Suppressor macrophage (primary cell): ENCODE results near the gene ADK.

Experiments used
- DNase-seq, 4 experiments: peaks; one replicate each; pipeline ENCODE4 v3.0.0-alpha.2; 2020 to 2022

ADK gene

DNA sequence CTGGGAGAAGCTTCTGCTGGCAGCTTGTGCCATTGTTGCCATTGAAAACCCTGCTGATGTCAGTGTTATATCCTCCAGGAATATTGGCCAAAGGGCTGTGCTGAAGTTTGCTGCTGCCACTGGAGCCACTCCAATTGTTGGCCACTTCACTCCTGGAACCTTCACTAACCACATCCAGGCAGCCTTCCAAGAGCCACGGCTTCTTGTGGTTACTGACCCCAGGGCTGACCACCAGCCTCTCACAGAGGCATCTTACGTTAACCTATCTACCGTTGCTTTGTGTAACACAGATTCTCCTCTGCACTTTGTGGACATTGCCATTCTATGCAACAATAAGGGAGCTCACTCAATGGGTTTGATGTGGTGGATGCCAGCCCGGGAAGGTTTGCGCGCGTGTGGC lies 220.7 kb downstream of the ADK start:
- DNase-seq = no peak

DNA sequence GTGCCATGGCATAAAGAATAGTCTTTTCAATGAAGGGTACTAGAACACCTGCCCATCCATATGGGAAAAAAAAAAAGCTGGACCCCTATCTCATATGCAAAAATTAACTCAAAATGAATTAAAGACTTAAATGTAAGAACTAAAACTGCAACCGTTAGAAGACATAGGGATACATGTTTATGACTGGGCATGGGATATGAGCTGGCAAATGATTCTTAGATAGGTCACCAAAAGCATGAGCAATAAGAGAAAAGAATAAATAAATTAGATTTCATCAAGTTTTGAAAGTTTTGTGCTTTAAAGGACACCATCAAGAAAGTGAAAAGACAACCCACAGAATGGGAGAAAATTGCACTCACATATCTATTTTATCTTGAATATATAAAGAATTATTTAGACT lies 222.0 kb downstream of the ADK start:
- no peak for DNase-seq

DNA sequence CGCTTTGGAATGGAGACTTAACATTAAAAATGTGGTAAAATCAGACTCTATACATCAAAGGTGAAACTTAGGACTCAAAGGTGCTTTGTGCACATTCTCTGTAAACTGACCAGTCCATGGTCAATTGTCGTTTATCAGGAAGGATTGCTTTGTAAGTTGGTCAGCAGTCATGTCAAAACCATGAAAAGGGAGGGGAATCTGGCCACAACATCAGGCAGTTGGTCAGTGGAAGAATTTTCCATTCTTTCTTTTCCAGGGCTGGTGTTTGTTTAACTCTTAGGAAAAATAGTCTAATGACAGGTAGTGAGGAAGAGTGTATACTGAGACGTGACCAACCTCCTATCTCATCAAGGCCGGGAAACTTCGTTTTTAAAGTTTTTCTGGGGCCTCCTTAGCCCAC lies 226.5 kb downstream of the ADK start:
- no peak for DNase-seq

DNA sequence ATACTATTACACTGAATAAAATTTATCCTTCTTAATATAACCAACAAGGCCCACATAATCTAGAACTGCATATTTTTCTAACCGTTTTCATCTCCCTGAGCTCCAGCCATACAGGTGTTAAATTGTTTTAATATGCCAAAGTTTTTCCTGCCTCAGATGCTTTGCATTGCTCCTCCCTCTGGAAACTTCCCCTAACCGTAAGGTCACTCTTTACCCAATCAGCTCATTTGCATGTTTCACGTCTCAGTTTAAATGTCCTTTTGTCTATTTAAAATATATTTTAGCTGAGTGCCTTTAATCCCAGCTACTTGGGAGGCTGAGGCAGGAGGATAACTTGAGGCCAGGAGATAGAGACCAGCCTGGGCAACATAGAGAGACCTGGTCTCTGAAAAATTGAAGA lies 228.5 kb downstream of the ADK start:
- DNase-seq = no peak

DNA sequence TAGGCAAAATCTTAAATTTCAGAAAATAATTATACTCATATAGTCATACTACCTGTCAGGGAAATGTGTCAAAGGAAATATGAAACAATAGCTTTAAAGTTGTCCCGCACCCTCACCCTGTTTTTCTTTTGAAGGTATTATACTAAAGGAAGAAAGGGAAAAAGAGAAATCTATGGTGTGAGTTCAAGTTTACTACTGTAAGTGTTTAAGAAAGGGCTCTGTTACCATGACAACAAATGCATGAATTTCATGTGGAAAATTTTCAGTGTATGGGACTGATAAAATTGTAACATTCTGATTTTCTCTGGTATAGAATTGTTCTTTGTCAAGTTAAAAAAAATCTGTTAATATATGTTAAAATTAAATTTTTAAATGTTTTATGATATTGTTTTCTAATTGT lies 229.8 kb downstream of the ADK start:
- no peak for DNase-seq

DNA sequence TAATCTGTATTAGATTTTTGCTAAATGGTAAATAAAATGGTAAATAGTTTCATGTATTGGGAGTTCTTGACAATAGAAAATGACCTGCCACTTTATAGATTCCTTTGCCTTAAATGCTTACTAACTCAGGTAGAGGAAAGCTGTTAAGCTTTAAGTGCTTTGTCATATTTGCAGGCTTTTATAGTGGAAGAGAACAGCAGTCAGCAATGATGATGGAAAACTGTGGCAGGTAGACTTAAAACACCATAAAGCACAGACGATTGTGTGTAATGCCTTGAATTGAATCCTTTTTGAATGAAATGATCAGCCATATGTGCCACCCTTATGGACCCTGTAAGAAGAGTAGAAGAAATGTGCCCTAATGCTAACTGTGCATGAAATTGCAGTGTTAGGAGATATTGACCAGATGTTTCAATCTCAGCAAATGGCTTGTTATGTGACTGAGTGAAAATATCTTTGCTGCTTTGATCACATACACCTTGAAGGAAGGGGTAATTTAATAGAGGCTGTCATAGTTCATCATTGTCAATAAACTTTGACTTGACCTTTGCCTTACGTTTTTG lies 230.4 kb downstream of the ADK start:
- no peak for DNase-seq

DNA sequence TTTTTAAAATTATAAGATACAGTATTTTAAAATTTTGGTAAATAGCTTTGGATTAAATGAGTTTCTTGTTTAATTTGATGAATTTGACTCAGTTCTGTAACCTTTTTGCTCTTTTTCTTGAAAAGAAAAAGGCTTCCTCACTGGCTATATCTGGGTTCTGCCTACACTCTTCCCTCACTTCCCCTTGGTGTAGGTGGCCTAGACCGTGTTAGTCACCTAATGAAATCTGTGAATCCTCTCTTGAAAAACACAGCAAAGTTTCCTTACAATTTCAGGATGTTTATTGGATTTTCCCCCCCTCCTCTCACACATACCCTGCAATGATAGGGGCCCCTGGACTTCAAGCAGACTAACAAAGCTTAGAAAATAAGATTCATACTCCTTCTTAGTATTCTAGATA lies 231.6 kb downstream of the ADK start:
- DNase-seq = peak; percentile 33 to 77 (median 67)

DNA sequence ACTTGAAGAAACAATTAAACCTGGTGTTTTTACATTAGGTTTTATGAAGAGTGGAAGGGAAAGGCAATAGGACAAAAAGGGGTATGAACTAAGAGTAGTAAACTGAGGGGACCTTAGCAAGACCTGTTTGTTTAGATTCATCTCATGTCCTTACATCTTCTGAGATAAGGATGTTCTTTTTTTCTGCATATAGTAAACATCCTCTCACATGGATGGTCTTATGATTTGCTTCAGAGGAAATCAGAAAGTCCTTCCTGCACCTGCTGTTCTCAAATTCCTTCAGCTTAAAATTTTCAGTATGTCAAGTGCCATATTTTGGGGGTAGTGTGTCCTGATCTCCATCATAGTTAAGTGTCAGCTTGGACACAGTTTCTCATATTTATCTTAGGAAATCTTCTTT lies 232.6 kb downstream of the ADK start:
- DNase-seq = no peak

DNA sequence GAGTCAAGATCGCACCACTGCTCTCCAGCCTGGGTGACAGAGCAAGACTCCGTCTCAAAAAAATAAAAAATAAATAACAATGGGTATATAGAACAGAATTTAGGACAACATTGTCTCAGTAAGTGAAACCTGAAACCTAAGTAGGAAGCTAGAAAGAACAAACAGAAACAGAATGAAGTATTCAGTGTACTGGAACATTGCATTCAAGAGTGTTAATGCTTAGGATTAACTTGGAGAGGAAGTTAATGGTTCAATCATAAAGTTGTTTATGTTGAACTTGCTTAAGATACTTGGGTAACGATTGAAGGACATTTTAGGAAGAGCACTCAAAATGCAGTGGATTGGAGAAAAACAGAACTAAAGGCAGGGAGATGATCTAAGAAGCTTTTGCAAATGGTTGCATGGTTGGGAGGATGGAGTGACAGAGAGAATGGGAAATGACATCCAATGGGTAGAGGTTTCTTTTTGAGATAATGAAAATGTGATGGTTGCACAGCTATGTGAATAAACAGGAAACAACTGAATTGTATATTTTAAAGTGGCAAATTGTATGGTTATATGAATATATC lies 233.7 kb downstream of the ADK start:
- peak; percentile 31 to 70 (median 57) for DNase-seq

DNA sequence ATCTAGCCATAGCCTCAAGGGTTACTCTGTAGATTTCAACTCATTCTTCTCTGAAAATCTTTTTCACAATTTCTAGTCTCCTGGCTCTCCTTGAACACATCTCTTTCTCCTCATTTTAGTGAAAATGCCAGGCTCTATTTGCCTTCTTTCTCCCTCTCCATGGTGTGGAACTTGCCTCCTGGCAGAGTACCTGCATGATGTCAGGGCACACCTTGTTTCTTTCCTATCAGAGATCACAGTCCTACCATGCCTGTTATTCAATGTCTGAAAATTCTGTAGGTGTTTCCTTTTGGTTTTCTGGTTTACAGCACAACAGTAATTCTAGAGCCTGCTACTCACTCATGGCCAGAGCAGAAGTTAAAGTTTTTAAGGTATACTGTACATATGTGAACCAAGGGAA lies 237.8 kb downstream of the ADK start:
- no peak for DNase-seq

DNA sequence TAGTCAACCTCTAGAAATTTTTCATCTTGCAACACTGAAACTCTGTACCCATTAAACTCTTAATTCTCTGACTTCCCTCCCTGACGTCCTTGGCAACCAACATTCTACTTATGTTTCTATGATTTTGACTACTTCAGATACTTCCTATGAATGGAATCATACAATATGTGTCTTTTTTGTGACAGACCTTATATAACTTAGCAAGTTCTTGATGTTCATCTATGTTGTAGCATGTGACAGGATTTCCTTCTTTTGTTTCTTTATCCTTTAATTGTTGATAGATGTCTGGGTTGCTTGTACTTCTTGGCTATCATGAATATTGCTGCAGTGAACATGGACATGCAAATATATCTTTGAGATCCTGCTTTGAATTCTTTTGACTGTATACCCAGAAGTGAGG lies 240.8 kb downstream of the ADK start:
- no peak for DNase-seq

DNA sequence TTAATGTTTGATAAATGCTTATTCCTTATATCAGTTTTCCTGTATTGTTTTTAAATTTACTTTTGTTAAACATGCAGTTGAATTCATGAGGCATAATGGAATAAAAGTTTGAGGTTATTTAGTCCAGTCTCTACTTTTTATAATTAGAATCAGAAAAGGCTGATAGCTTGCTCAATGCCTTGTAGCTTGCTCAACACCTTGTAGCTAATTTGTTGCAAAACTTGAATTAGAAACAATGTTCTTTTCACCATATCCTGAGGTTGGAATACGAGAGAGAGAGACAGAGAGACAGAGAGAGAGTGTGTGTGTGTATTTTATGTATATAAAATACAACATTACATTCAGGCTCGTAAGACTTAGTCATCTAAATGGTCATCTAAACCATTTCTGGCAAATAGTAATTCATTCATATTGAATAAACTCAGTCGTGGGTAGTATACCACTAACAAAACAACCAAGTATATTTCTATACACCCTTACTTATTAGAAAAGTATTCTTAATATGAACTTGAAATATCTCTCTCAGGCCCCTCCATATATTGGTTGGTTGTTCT lies 243.5 kb downstream of the ADK start:
- peak in 1 of 4 experiments; percentile 12 for DNase-seq

DNA sequence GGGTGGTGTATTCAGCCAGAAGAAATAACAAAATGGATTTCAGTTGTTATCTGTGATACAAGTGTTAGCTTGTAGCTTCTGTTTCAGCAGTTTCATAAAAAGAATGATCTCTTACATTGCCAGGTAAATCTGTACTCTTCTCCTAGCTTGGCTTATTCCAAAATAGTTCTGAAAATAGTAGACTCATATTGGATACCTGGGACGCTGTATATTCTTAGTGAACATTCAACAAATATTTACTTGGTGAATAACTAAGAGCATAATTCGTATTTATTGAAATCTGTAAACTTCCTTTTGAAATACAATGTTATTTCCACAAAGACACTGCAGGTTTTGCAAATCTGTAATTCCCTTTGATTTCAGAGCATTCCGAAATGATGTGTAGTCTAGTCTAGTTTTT lies 249.2 kb downstream of the ADK start:
- no peak for DNase-seq

DNA sequence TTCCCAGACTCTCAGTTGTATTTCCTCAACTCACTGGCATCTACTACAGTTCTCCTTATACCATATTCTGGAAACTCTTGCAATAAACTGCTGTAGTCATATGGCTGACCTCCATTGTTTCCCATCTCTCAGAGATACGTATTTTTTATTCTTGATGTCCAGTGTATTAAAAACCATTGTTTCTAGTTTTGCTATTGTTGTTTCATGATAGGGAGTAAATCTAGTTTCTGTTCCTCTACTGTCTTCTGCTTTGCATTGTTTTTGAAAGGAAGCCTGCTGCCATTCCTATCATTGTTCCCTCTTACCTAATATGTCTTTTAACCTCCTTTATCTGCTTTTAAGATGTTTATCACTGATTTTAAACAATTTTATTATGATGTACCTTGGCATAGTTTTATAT lies 255.0 kb downstream of the ADK start:
- peak in 2 of 4 experiments; percentile 22 to 37 for DNase-seq

DNA sequence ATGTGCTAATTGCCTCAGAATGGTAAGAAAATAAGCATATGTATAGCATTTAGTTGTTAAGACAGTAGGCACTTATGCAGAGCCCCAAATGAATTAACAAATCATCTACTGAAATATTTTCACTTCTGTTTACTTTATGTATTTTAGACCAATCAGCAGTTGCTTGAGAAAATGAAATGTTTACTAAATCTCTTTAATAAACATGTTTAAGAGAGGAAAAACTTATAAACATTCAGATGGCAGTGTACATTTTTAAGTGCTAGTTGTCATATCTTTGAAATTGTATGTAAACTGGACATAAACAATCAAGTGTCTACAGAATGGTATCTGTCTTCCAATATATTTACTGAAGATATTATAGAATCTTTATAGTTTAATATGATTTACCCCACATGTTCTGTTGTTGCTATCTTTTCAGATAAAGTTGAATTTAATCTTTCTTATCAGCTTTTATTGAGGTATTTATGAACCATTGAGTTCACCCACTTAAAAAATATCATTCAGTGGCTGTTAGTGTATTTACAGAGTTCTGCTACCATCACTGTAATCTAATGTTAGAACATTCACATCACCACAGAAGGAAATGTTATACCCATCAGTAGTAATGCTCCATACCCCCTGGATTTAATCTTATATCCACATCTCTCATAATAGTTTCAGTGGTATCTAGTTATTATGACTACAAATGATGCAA lies 264.3 kb downstream of the ADK start:
- no peak for DNase-seq

DNA sequence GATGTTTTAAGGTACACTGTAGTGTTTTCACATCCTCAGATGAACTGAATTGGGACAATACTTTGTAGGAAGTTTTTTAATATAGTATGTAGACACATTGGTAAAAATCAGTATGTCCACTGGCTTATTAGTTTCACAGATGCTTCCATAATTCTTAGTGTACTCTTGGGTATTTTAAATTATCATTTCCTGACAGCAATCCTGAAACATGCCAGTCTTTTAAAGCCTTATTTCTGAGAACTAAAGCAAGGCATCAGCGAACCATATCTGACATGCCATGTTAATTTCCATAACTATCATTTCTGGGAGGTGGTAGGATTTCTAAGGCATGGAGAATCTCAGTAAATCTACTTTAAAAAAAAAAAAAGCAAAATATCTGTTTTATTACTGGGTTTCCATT lies 266.4 kb downstream of the ADK start:
- no peak for DNase-seq

DNA sequence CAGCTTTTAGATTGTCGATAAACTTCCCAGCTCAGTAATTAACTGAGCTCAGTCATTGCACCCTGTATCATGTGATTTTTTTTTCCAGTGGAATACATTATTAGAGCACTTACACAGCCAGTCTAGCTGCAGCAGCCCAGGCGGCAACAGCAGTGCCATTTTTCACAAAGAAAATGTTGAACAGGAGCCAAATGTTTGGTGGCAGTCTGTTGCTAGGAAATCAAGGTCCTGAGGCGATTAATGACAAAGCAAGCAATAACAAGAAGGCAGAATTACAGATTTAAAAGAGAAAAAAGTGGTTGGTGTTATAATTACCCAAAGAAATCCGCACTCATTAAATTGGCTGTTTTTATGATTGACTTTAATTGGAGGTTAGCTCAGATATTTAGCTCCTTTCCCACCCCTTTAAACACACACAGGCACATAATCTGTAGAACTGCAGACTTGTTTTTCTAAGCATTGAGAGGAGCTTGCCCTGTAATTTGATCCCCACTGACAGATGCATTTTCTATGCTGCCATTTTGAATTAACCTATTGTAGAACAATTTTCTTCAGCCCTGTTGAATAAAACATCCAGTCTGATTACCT lies 267.4 kb downstream of the ADK start:
- no peak for DNase-seq

DNA sequence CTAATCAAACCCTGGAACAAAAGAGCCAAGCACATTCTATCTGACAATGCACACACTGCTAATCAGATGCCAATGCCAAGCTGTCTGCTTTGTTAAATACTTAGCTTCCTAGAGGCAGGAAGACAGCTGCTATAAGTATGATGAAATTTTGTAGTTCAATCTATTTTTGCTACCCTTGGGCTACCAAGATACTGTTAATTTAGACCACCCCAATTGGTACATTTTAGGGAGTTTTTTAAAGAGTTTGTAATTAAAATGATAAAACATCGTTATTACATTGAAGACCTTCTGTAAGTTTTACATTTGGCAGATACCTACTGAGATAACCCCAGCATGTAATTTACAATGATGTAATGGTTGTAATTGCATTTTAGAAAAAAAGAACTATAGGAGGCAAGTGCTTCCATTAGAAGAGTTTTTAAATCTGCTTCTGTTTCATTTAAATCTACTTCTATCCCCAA lies 268.5 kb downstream of the ADK start:
- DNase-seq = no peak

DNA sequence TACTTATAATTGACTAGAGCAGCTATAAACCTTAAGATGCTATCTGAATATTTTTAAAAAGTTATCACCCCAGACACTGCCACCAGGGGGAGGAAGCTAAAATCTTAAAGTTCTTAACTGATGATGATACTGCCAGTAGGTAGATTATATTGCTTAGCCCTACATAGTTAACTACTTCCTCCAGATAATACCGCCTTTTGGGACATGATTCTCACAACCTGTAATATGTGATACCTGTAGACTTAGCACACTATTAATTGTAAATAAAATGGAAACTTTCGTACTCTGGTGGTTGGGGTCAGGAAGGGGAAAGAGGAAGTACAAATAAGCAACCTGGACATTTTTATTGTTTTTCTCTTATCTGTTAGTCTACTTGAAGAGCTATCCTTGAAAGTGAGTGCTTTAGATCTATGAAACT lies 268.9 kb downstream of the ADK start:
- DNase-seq = peak; percentile 15 to 23 (median 21)

DNA sequence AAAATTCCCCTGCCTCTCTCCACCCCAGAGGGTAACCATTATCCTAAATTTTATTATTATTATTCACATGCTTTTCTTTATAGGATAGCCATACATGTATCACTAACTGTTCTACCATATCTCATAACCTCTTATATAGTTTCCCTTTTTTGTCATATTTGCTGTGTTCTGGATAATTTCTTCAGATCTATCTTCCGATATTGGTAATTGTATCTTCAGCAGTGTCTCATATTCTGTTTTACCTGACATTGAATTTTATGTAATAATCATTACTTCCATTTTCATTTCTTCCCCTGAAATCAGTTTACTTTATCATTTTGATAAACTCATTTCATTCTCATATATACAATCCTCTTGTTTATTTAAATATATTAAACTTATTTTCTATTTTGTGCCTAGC lies 273.5 kb downstream of the ADK start:
- DNase-seq = no peak

DNA sequence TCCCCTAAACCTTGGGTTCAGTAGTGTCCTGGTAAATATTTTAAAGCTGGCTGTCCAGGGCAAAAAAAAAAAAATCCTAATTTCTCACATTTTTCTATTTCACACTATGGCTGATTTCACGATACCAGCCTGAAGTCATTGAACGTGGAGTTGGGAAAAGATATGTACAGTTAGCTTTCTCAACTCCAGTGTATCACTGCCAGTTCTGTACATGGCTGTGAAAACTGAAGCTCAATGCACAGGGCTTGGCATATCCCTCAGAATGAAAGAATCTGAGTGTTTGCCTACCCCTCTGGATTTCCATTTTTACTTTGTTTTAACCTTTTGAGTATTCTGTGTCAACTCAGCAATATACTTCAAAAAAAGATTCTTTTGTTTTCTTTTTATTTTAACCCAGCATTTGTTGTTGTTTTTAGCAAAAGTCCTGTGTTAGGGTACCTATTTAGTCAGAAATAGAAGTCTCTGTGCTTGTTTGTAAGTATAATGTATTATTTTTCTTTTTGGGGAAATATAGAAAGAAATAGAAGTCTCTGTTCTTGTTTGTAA lies 274.5 kb downstream of the ADK start:
- DNase-seq = no peak

DNA sequence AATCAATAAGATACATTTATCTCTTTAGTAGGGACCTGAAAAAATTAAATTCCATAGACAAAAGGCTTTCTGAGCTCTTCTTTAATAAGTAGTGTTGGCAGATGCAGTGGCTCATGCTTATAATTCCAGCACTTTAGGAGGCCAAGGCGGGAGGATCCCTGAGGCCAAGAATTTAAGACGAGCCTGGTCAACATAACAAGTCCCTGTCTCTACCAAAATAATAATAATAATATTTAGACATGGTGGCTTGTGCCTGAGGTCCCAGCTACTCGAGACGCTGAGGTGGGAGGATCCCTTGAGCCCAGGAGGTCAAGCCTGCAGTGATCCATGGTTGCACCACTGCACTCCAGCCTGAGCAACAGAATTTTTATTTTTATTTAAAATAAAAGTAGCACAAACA lies 280.8 kb downstream of the ADK start:
- DNase-seq = no peak

DNA sequence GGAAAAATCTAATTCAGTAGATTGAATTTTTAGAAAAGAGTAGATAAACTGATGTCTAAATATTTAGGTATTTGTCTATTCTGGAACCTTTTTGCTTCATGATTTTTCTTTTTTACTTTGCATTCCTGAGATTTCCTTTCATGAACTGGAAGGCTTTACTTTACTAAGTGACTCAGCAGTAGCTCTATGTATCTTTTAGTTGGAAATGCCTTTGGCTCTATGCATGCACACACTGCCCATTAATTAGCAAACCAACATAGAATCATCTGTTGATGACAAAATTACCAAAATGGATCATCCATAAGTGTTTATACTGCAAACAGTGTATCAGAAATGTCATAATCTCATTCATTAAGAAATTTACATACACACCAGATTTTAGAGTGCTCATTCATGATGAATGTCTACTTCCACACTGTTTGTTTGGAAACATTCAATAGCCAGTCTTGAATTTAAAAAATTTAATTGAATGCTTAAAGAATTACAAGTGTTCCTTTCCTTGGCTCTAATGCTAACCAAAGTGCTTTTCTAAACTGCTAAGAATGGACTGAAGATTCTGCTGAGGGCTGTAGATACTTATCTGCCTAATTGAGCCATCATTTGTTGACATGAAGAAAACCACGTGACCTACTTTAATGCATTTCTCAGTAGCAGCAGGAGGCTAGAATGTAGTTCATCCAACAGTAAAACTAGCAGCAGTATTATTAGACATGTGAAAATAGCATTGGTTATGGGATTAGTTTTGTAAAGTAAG lies 282.0 kb downstream of the ADK start:
- DNase-seq = no peak
